ENCODE results near the gene C19orf12.

C19orf12 gene

GRCh38 chr19:29697523-29698261 is 17.4 kb downstream of the C19orf12 start:
- no peak for DNase-seq (ENCODE audit: low read depth in 1 of 2, low spot score in 1 of 2)

GRCh38 chr19:29696565-29696846 is 18.6 kb downstream of the C19orf12 start:
- no peak for DNase-seq (ENCODE audit: low read depth in 1 of 2, low spot score in 1 of 2)

- no peak for DNase-seq (ENCODE audit: low read depth in 1 of 2, low spot score in 1 of 2)
Measured at GRCh38 chr19:29695765-29696564, 19.1 kb downstream of the C19orf12 start.

- DNase-seq (ENCODE audit: low read depth in 1 of 2, low spot score in 1 of 2), result peak; percentile 65 to 69
Measured at GRCh38 chr19:29694669-29695627, 20.1 kb downstream of the C19orf12 start.

GRCh38 chr19:29694161-29694560 is 20.9 kb downstream of the C19orf12 start:
- no peak for DNase-seq (ENCODE audit: low read depth in 1 of 2, low spot score in 1 of 2)

GRCh38 chr19:29690842-29691241 is 24.2 kb downstream of the C19orf12 start:
- DNase-seq (ENCODE audit: low read depth in 1 of 2, low spot score in 1 of 2), result no peak

- DNase-seq (ENCODE audit: low read depth in 1 of 2, low spot score in 1 of 2), result no peak
Measured at GRCh38 chr19:29687897-29688728, 26.9 kb downstream of the C19orf12 start.

GRCh38 chr19:29687244-29687896 is 27.7 kb downstream of the C19orf12 start:
- no peak for DNase-seq (ENCODE audit: low read depth in 1 of 2, low spot score in 1 of 2)

GRCh38 chr19:29686285-29686805 is 28.7 kb downstream of the C19orf12 start:
- DNase-seq (ENCODE audit: low read depth in 1 of 2, low spot score in 1 of 2), result no peak

- DNase-seq (ENCODE audit: low read depth in 1 of 2, low spot score in 1 of 2), result no peak
Measured at GRCh38 chr19:29685326-29685725, 29.7 kb downstream of the C19orf12 start.

- DNase-seq (ENCODE audit: low read depth in 1 of 2, low spot score in 1 of 2), result no peak
Measured at GRCh38 chr19:29683009-29683408, 32.1 kb downstream of the C19orf12 start.

- DNase-seq (ENCODE audit: low read depth in 1 of 2, low spot score in 1 of 2), result no peak
Measured at GRCh38 chr19:29682236-29682895, 32.7 kb downstream of the C19orf12 start.

GRCh38 chr19:29681422-29682235 is 33.4 kb downstream of the C19orf12 start:
- no peak for DNase-seq (ENCODE audit: low read depth in 1 of 2, low spot score in 1 of 2)

- DNase-seq (ENCODE audit: low read depth in 1 of 2, low spot score in 1 of 2), result no peak
Measured at GRCh38 chr19:29680937-29681336, 34.1 kb downstream of the C19orf12 start.

- DNase-seq (ENCODE audit: low read depth in 1 of 2, low spot score in 1 of 2), result peak; percentile 67 to 74
Measured at GRCh38 chr19:29680447-29680846, 34.6 kb downstream of the C19orf12 start.

- no peak for DNase-seq (ENCODE audit: low read depth in 1 of 2, low spot score in 1 of 2)
Measured at GRCh38 chr19:29679598-29680210, 35.4 kb downstream of the C19orf12 start.

- no peak for DNase-seq (ENCODE audit: low read depth in 1 of 2, low spot score in 1 of 2)
Measured at GRCh38 chr19:29678484-29679106, 36.5 kb downstream of the C19orf12 start.

All from activated T-helper 1 cell treated with anti-CD3 and anti-CD28 coated beads, Interleukin-2, amount 50 U/mL, for 16 hours (primary cell).